Keratinocyte (primary cell): Measurements from ENCODE around the gene PKHD1. TPM values are rescaled to one million over a fixed set of nuclear protein-coding genes. Genes with fewer than 3 reads are reported as not detected.

Experiments used
- DNase-seq: peaks from one replicate; pipeline ENCODE4 v3.0.0-alpha.2; 2011; ENCODE audit warnings: low read depth, missing footprints, low spot score
- FAIRE-seq: peaks from 2 replicates; lab custom pipeline; 2011; peaks lifted over from hg19 to GRCh38; lab: Jason Lieb, UNC
- H2AFZ ChIP-seq: 2 replicates; pipeline ENCODE4 v1.6.0; 2012; ENCODE audit warnings: low read length, control low read depth, inconsistent platforms; ENCODE audit not compliant: control insufficient read depth
- H3K27ac ChIP-seq: 2 replicates; pipeline ENCODE4 v1.5.1; 2011; ENCODE audit warnings: low read length; ENCODE audit not compliant: control insufficient read depth, insufficient read depth
- H3K27me3 ChIP-seq: 3 replicates; pipeline ENCODE4 v1.6.0; 2011; ENCODE audit warnings: low read length; ENCODE audit not compliant: control insufficient read depth, insufficient read depth; ENCODE audit errors: extremely low read depth
- H3K36me3 ChIP-seq, 2 experiments: 2 replicates in 1 of 2; 3 replicates in 1 of 2; pipeline ENCODE4 v1.5.1; 2011; ENCODE audit warnings: low read length in 2 of 2, mild to moderate bottlenecking in 1 of 2; ENCODE audit not compliant: control insufficient read depth in 2 of 2, insufficient read depth in 2 of 2; ENCODE audit errors: extremely low read depth in 1 of 2
- H3K4me1 ChIP-seq: 3 replicates; pipeline ENCODE4 v1.5.1; 2011; ENCODE audit warnings: low read length; ENCODE audit not compliant: control insufficient read depth, insufficient read depth; ENCODE audit errors: extremely low read depth
- H3K4me2 ChIP-seq: 3 replicates; pipeline ENCODE4 v1.6.0; 2011; ENCODE audit warnings: low read depth, low read length; ENCODE audit not compliant: control insufficient read depth, insufficient read depth; ENCODE audit errors: extremely low read depth
- H3K4me3 ChIP-seq, 3 experiments: fragments of 200-600 bp in 1 of 3; sonication (generic) in 1 of 3; 2 replicates in 2 of 3; 3 replicates in 1 of 3; pipeline ENCODE4 v1.5.1; 2011 to 2016; ENCODE audit warnings: low read length in 3 of 3, mild to moderate bottlenecking in 3 of 3, control low read depth in 2 of 3, inconsistent platforms in 1 of 3, low read depth in 1 of 3, mixed read lengths in 1 of 3, mixed run types in 1 of 3, moderate library complexity in 1 of 3; ENCODE audit not compliant: control insufficient read depth in 2 of 3, insufficient read depth in 2 of 3; ENCODE audit errors: extremely low read depth in 1 of 3
- H3K79me2 ChIP-seq: 2 replicates; pipeline ENCODE4 v1.6.0; 2012; ENCODE audit warnings: low read length; ENCODE audit not compliant: control insufficient read depth, insufficient read depth
- H3K9ac ChIP-seq: 3 replicates; pipeline ENCODE4 v1.6.0; 2011; ENCODE audit warnings: low read length; ENCODE audit not compliant: control insufficient read depth, insufficient read depth; ENCODE audit errors: extremely low read depth
- H3K9me1 ChIP-seq: 3 replicates; pipeline ENCODE4 v1.6.0; 2011; ENCODE audit warnings: low read length; ENCODE audit not compliant: control insufficient read depth, insufficient read depth; ENCODE audit errors: extremely low read depth
- H3K9me3 ChIP-seq: 2 replicates; pipeline ENCODE4 v1.5.1; 2012; ENCODE audit warnings: low read depth, low read length; ENCODE audit not compliant: control insufficient read depth
- H4K20me1 ChIP-seq: 3 replicates; pipeline ENCODE4 v1.6.0; 2011; ENCODE audit warnings: low read length; ENCODE audit not compliant: control insufficient read depth, insufficient read depth; ENCODE audit errors: extremely low read depth
- CTCF ChIP-seq, 3 experiments: IDR thresholded peaks in 1 of 3; conservative IDR thresholded peaks in 1 of 3; optimal IDR thresholded peaks in 1 of 3; 2 replicates in 2 of 3; 3 replicates in 1 of 3; pipeline versions ENCODE3 to v1.5.1; 2011; ENCODE audit warnings: low read length in 3 of 3, mild to moderate bottlenecking in 3 of 3, moderate library complexity in 2 of 3, control low read depth in 1 of 3, inconsistent platforms in 1 of 3; ENCODE audit not compliant: insufficient read depth in 2 of 3; ENCODE audit errors: extremely low read depth in 1 of 3
- EZH2 ChIP-seq: IDR thresholded peaks from one replicate; pipeline ENCODE4 v1.6.1; 2012; ENCODE audit warnings: inconsistent platforms, mild to moderate bottlenecking, low read length, moderate library complexity
- dilution Hi-C: fragments of 300-500 bp; cut with MboI; formaldehyde crosslinking; loops from one replicate; pipeline ENCODE4 v1.7.0; 2020; ENCODE audit warnings: low sequenced_read_pairs; ENCODE audit not compliant: extremely low pct_ligation_motif_present
- polyA plus RNA-seq, 5 experiments: library from polyadenylated mRNA; depleted of rRNA in 3 of 5; stranded (reverse) in 3 of 5; stranded (forward) in 1 of 5; unstranded in 1 of 5; fragments of >200 nt; gene quantifications; 1 replicate in 1 of 5; 2 replicates in 3 of 5; 3 replicates in 1 of 5; pipeline versions ENCODE4 v1.2.1 to v1.2.3, GENCODE V29; 2011 to 2012; ENCODE audit warnings: missing spikeins in 2 of 5, low read depth in 1 of 5, low replicate concordance in 1 of 5

PKHD1 gene
- polyA plus RNA-seq, 1 donor (not counting 4 experiments of a cell fraction or from before 2014, with no cell fraction given) = under 0.01 TPM

GRCh38 chr6:51660767-51661166, 426.6 kb downstream of the PKHD1 start:
- dilution Hi-C loops = no loop called here

GRCh38 chr6:51657491-51657890, 429.9 kb downstream of the PKHD1 start:
- H3K4me1 ChIP-seq = peaks cover 14% of the 10 kb centered on the region
- no peak for TF ChIP-seq EZH2
- no peak for TF ChIP-seq CTCF (optimal IDR thresholded peaks at IDR 0.05 in 1 of 3, IDR thresholded peaks at IDR 0.05 in 1 of 3, conservative IDR thresholded peaks at IDR 0.05 in 1 of 3; ENCODE audit: extremely low read depth in 1 of 3, insufficient read depth in 2 of 3, low read length in 3 of 3)
- H4K20me1 ChIP-seq = no peaks in the 10 kb centered on the region
- H3K4me2 ChIP-seq = no peak overlapping the region
- H3K27ac ChIP-seq = no peak overlapping the region
- no peaks in the 10 kb centered on the region for H3K9me3 ChIP-seq
- H3K36me3 ChIP-seq = no peaks in the 10 kb centered on the region
- no peak for FAIRE-seq
- dilution Hi-C loops = no loop called here
- H3K4me3 ChIP-seq = no peak overlapping the region
- no peaks in the 10 kb centered on the region for H3K27me3 ChIP-seq
- no peak overlapping the region for H3K9ac ChIP-seq
- DNase-seq = no peak
- H3K9me1 ChIP-seq = no peaks in the 10 kb centered on the region
- H3K79me2 ChIP-seq = no peaks in the 10 kb centered on the region
- no peak overlapping the region for H2AFZ ChIP-seq

More at GRCh38 chr6:51660767-51661166, 426.6 kb downstream of the PKHD1 start:
- no peaks in the 10 kb centered on the region for H3K36me3 ChIP-seq
- DNase-seq = no peak
- H3K4me3 ChIP-seq = no peak overlapping the region
- TF ChIP-seq EZH2 = no peak
- no peak for TF ChIP-seq CTCF (optimal IDR thresholded peaks at IDR 0.05 in 1 of 3, IDR thresholded peaks at IDR 0.05 in 1 of 3, conservative IDR thresholded peaks at IDR 0.05 in 1 of 3; ENCODE audit: extremely low read depth in 1 of 3, insufficient read depth in 2 of 3, low read length in 3 of 3)
- no peak overlapping the region for H3K4me2 ChIP-seq
- no peak overlapping the region for H3K9ac ChIP-seq
- no peaks in the 10 kb centered on the region for H4K20me1 ChIP-seq
- no peak overlapping the region for H2AFZ ChIP-seq
- H3K4me1 ChIP-seq = no peaks in the 10 kb centered on the region
- H3K9me3 ChIP-seq = no peaks in the 10 kb centered on the region
- H3K9me1 ChIP-seq = no peaks in the 10 kb centered on the region
- no peak overlapping the region for H3K27ac ChIP-seq
- no peaks in the 10 kb centered on the region for H3K79me2 ChIP-seq
- H3K27me3 ChIP-seq = no peaks in the 10 kb centered on the region
- FAIRE-seq = no peak
